Vagina (tissue), 2 donors: ENCODE data around the gene TTR.

Experiments
- CTCF ChIP-seq, 3 experiments: fragments of 450-650 bp in 2 of 3; fragments of 200-600 bp in 1 of 3; sonication (generic) in 1 of 3; IDR thresholded peaks; one replicate each; pipeline ENCODE4 v1.5.1; 2017 to 2019; ENCODE audit warnings: antibody characterized with exemption in 3 of 3, mild to moderate bottlenecking in 2 of 3, moderate library complexity in 2 of 3
- POLR2AphosphoS5 ChIP-seq, 2 donors: sonication (generic); formaldehyde crosslinking; IDR thresholded peaks; one replicate each; pipeline ENCODE4 v1.9.0; 2017; ENCODE audit warnings: antibody characterized with exemption in 2 of 2, mild to moderate bottlenecking in 2 of 2, low read depth in 1 of 2; ENCODE audit not compliant: insufficient read depth in 1 of 2

- TF ChIP-seq CTCF (IDR thresholded peaks at IDR 0.05) (no peak), POLR2AphosphoS5 (IDR thresholded peaks at IDR 0.05; ENCODE audit: insufficient read depth in 1 of 2, low read depth in 1 of 2) (no peak)
Observed at GRCh38 chr18:31598021-31598805, 6.5 kb downstream of the TTR start.
